Liver (tissue), 3 donors: ENCODE data around the gene DYSF.

Experiments
- EGR1 ChIP-seq, 2 donors: IDR thresholded peaks; 2 replicates each; pipeline ENCODE4 v1.6.1; 2016 to 2018; ENCODE audit warnings: antibody characterized with exemption in 2 of 2, low read depth in 2 of 2
- FOXA2 ChIP-seq: IDR thresholded peaks from 2 replicates; pipeline ENCODE4 v1.6.1; 2016; ENCODE audit warnings: antibody characterized with exemption
- REST ChIP-seq: IDR thresholded peaks from 2 replicates; pipeline ENCODE4 v1.6.1; 2016; ENCODE audit warnings: antibody characterized with exemption, mild to moderate bottlenecking
- TAF1 ChIP-seq: conservative IDR thresholded peaks from 2 replicates; pipeline ENCODE4 v1.6.1; 2016; ENCODE audit warnings: antibody characterized with exemption, mild to moderate bottlenecking
- TF ChIP-seq, protein P1 (sequence below): fragments of 150-350 bp; IDR thresholded peaks from 2 replicates; pipeline ENCODE4 v1.5.1; 2017; ENCODE audit warnings: improper control_type of control experiment, low read depth, low read length; ENCODE audit not compliant: missing input control
- TF ChIP-seq, protein P2 (sequence below): IDR thresholded peaks from 2 replicates; pipeline ENCODE4 v1.6.1; 2016; ENCODE audit warnings: antibody characterized with exemption
- donor health status: healthy.
- donor health status: healthy.

DNA sequence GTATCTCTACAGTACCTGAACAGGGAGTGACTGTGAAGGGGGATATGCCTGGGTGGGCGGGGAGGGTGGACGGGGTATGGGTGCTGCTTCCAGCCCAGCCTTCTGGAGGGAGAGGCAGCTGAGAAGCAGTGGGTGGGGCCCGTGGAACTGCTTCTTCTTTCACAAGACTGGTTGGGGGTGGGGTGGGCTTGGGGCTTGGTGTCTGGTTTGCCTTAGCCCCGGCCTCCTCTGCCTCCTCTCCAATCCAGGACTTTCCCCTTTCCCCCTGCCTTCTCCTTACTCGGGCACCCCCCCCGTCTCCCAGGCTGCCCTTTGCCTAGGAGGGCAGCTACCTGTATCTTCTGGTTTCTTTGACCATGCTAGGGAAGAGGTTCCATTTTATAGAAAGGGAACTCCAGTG lies 233.4 kb downstream of the DYSF start:
- TF ChIP-seq, protein P1, sequence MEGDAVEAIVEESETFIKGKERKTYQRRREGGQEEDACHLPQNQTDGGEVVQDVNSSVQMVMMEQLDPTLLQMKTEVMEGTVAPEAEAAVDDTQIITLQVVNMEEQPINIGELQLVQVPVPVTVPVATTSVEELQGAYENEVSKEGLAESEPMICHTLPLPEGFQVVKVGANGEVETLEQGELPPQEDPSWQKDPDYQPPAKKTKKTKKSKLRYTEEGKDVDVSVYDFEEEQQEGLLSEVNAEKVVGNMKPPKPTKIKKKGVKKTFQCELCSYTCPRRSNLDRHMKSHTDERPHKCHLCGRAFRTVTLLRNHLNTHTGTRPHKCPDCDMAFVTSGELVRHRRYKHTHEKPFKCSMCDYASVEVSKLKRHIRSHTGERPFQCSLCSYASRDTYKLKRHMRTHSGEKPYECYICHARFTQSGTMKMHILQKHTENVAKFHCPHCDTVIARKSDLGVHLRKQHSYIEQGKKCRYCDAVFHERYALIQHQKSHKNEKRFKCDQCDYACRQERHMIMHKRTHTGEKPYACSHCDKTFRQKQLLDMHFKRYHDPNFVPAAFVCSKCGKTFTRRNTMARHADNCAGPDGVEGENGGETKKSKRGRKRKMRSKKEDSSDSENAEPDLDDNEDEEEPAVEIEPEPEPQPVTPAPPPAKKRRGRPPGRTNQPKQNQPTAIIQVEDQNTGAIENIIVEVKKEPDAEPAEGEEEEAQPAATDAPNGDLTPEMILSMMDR = no peak
- TF ChIP-seq TAF1 = no peak
- no peak for TF ChIP-seq FOXA2
- TF ChIP-seq, protein P2, sequence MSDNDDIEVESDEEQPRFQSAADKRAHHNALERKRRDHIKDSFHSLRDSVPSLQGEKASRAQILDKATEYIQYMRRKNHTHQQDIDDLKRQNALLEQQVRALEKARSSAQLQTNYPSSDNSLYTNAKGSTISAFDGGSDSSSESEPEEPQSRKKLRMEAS = no peak
- TF ChIP-seq REST = no peak
- TF ChIP-seq EGR1 (IDR thresholded peaks at IDR 0.05; ENCODE audit: low read depth in 2 of 2) = no peak
